H9 (cell line): ENCODE measurements around the gene RAP1GAP2. TPM values are rescaled to one million over a fixed set of nuclear protein-coding genes. Genes with fewer than 3 reads are reported as not detected.
"Not testable (repeated sequence)": the region's sequence is repeated elsewhere in the genome, so short reads cannot be mapped to it uniquely, and the experiment has no call there.

Experiments used
- DNase-seq: peaks from one replicate; pipeline ENCODE4 v3.0.0-alpha.2; 2017
- H2AFZ ChIP-seq: one replicate; pipeline ENCODE4 v1.6.1; 2013; ENCODE audit warnings: mild to moderate bottlenecking, low read length, control low read depth, moderate library complexity
- H2AK5ac ChIP-seq: 2 replicates; pipeline ENCODE4 v1.6.1; 2013; ENCODE audit warnings: low read length, control low read depth, mixed read lengths; ENCODE audit not compliant: insufficient read length
- H2BK120ac ChIP-seq: one replicate; pipeline ENCODE4 v1.6.1; 2013; ENCODE audit warnings: low read depth, mild to moderate bottlenecking, low read length, control low read depth, inconsistent platforms; ENCODE audit not compliant: poor library complexity, severe bottlenecking
- H2BK12ac ChIP-seq: 2 replicates; pipeline ENCODE4 v1.6.1; 2013; ENCODE audit warnings: low read length, control low read depth, mixed read lengths, low read depth; ENCODE audit not compliant: insufficient read length
- H2BK15ac ChIP-seq: 2 replicates; pipeline ENCODE4 v1.6.1; 2013; ENCODE audit warnings: low read depth, low read length, control low read depth
- H2BK20ac ChIP-seq: one replicate; pipeline ENCODE4 v1.6.1; 2013; ENCODE audit warnings: low read depth, mild to moderate bottlenecking, low read length, control low read depth, inconsistent platforms; ENCODE audit not compliant: poor library complexity, severe bottlenecking
- H2BK5ac ChIP-seq: 2 replicates; pipeline ENCODE4 v1.6.1; 2013; ENCODE audit warnings: low read length, control low read depth, mixed read lengths; ENCODE audit not compliant: insufficient read length
- H3K14ac ChIP-seq: 2 replicates; pipeline ENCODE4 v1.6.1; 2013; ENCODE audit warnings: low read length, control low read depth; ENCODE audit not compliant: insufficient read depth
- H3K18ac ChIP-seq: 2 replicates; pipeline ENCODE4 v1.6.1; 2013; ENCODE audit warnings: low read depth, mild to moderate bottlenecking, mixed read lengths, low read length, control low read depth; ENCODE audit not compliant: insufficient read length
- H3K23ac ChIP-seq: 2 replicates; pipeline ENCODE4 v1.6.1; 2013; ENCODE audit warnings: low read length, control low read depth, mixed read lengths, low read depth; ENCODE audit not compliant: insufficient read length
- H3K23me2 ChIP-seq: 2 replicates; pipeline ENCODE4 v1.6.1; 2013; ENCODE audit warnings: low read depth, mild to moderate bottlenecking, mixed read lengths, low read length, control low read depth; ENCODE audit not compliant: insufficient read length, poor library complexity, severe bottlenecking
- H3K27ac ChIP-seq: 2 replicates; pipeline ENCODE4 v1.5.1; 2013; ENCODE audit warnings: low read length, control low read depth, mixed read lengths, low read depth; ENCODE audit not compliant: insufficient read length
- H3K27me3 ChIP-seq: 2 replicates; pipeline ENCODE4 v1.6.1; 2013; ENCODE audit warnings: low read length, control low read depth, inconsistent platforms; ENCODE audit not compliant: insufficient read depth
- H3K4ac ChIP-seq: 2 replicates; pipeline ENCODE4 v1.6.1; 2013; ENCODE audit warnings: low read depth, mild to moderate bottlenecking, control low read depth, inconsistent platforms, low read length, moderate library complexity
- H3K4me1 ChIP-seq: 2 replicates; pipeline ENCODE4 v1.6.1; 2013; ENCODE audit warnings: low read length, control low read depth, inconsistent platforms; ENCODE audit not compliant: insufficient read depth
- H3K4me2 ChIP-seq: 2 replicates; pipeline ENCODE4 v1.6.1; 2013; ENCODE audit warnings: low read length, control low read depth, mixed read lengths; ENCODE audit not compliant: insufficient read length, insufficient read depth
- H3K56ac ChIP-seq: 2 replicates; pipeline ENCODE4 v1.6.1; 2013; ENCODE audit warnings: low read depth, mild to moderate bottlenecking, mixed read lengths, low read length, control low read depth; ENCODE audit not compliant: insufficient read length
- H3K79me1 ChIP-seq: 2 replicates; pipeline ENCODE4 v1.6.1; 2013; ENCODE audit warnings: low read depth, mild to moderate bottlenecking, moderate library complexity, low read length, control low read depth, inconsistent platforms; ENCODE audit not compliant: insufficient read depth, poor library complexity, severe bottlenecking
- H3K79me2 ChIP-seq: 2 replicates; pipeline ENCODE4 v1.6.1; 2013; ENCODE audit warnings: low read length, control low read depth, inconsistent platforms; ENCODE audit not compliant: insufficient read depth
- H3K9ac ChIP-seq: 2 replicates; pipeline ENCODE4 v1.6.1; 2013; ENCODE audit warnings: low read length, control low read depth, mixed read lengths; ENCODE audit not compliant: insufficient read length; ENCODE audit errors: extremely low read depth
- H3K9me3 ChIP-seq: one replicate; pipeline ENCODE4 v1.6.1; 2013; ENCODE audit warnings: low read depth, low read length, inconsistent platforms; ENCODE audit not compliant: control insufficient read depth
- H3T11ph ChIP-seq: one replicate; pipeline ENCODE4 v1.6.1; 2013; ENCODE audit warnings: mild to moderate bottlenecking, low read length, control low read depth, inconsistent platforms
- H4K20me1 ChIP-seq: one replicate; pipeline ENCODE4 v1.6.1; 2013; ENCODE audit not compliant: control insufficient read depth, insufficient read length, insufficient read depth
- H4K5ac ChIP-seq: 2 replicates; pipeline ENCODE4 v1.6.1; 2013; ENCODE audit warnings: low read depth, mild to moderate bottlenecking, mixed read lengths, low read length, control low read depth; ENCODE audit not compliant: insufficient read length
- H4K8ac ChIP-seq: replicated peaks from 2 replicates; pipeline ENCODE4 v1.6.1; 2013; ENCODE audit warnings: low read length, control low read depth, mixed read lengths, low read depth; ENCODE audit not compliant: insufficient read length
- H4K91ac ChIP-seq: 2 replicates; pipeline ENCODE4 v1.6.1; 2013; ENCODE audit warnings: low read depth, mild to moderate bottlenecking, moderate library complexity, mixed read lengths, low read length, control low read depth; ENCODE audit not compliant: insufficient read length
- H3K27ac Mint-ChIP-seq, 3 experiments: 2 replicates in 2 of 3; 3 replicates in 1 of 3; pipeline ENCODE4 v1.8.0; 2020 to 2021; ENCODE audit warnings: mixed read lengths in 3 of 3, mild to moderate bottlenecking in 1 of 3, moderate library complexity in 1 of 3
- H3K27me3 Mint-ChIP-seq: 2 replicates; pipeline ENCODE4 v1.8.0; 2021; ENCODE audit warnings: low read depth, mild to moderate bottlenecking, moderate library complexity, mixed read lengths
- H3K36me3 Mint-ChIP-seq, 3 experiments: 2 replicates in 2 of 3; 3 replicates in 1 of 3; pipeline ENCODE4 v1.8.0; 2020 to 2021; ENCODE audit warnings: low read depth in 3 of 3, mixed read lengths in 3 of 3; ENCODE audit not compliant: insufficient read depth in 1 of 3
- H3K4me1 Mint-ChIP-seq, 2 experiments: 2 replicates each; pipeline ENCODE4 v1.8.0; 2020; ENCODE audit warnings: mixed read lengths in 2 of 2
- H3K4me3 Mint-ChIP-seq, 2 experiments: 2 replicates in 1 of 2; 3 replicates in 1 of 2; pipeline ENCODE4 v1.8.0; 2020 to 2021; ENCODE audit warnings: mild to moderate bottlenecking in 2 of 2, mixed read lengths in 2 of 2, moderate library complexity in 1 of 2
- H3K9me3 Mint-ChIP-seq, 2 experiments: 2 replicates in 1 of 2; 3 replicates in 1 of 2; pipeline ENCODE4 v1.8.0; 2020; ENCODE audit warnings: mild to moderate bottlenecking in 2 of 2, mixed read lengths in 2 of 2, moderate library complexity in 1 of 2
- WGBS: extraction: QIAGEN DNeasy Blood & Tissue Kit; methylation state at CpG from one replicate; pipeline ENCODE4 v1.1.7; 2013; ENCODE audit warnings: missing lambda C conversion rate, low lambda C conversion rate, mixed read lengths; ENCODE audit not compliant: insufficient read length; ENCODE audit errors: extremely low coverage; 5-methylcytosine and 5-hydroxymethylcytosine counted together
- total RNA-seq: library from RNA; stranded (reverse); gene quantifications from 2 replicates; pipeline ENCODE4 v1.2.1, GENCODE V29; 2021
- TF ChIP-seq, protein P1 (sequence below): fragments of 200-600 bp; sonication (generic); conservative IDR thresholded peaks from 3 replicates; pipeline ENCODE4 v1.8.0; 2021; ENCODE audit warnings: antibody characterized with exemption, mild to moderate bottlenecking

The RAP1GAP2 gene
- total RNA-seq, 1 experiment from 2014 or later: 33.8 TPM

DNA sequence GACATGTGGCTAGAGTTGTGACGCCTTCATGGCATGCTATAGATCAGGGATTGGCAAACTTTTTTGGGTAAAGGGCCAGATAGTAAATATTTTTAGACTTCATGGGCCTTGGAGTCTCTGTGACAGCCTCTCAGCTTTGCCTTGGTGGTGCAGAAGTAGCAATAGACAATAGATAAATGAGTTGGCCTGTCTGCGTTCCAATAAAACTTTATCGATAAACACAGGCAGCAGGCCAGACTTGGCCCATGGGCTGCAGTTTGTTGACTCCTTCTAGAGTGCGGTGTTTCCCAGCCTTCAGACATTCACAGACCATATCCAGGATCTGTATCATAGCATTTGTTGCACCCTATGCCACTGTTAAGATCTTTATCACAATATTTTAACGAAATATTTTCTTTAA lies 190.7 kb downstream of the RAP1GAP2 start:
- Histone ChIP-seq H3K4ac (no peak overlapping the region), H3K18ac (no peak overlapping the region), H4K91ac (no peak overlapping the region), H2BK20ac (no peak overlapping the region), H2BK15ac (no peak overlapping the region), H3K27ac (no peak overlapping the region), H2AK5ac (no peak overlapping the region), H3K4me1 (no peaks in the 10 kb centered on the region), H3K14ac (no peak overlapping the region), H4K5ac (no peak overlapping the region), H4K8ac (no peak overlapping the region), H3K9me3 (no peaks in the 10 kb centered on the region), H2BK120ac (no peak overlapping the region), H2BK5ac (no peak overlapping the region), H3K4me2 (no peak overlapping the region), H3K9ac (no peak overlapping the region), H3K27me3 (no peaks in the 10 kb centered on the region), H3K79me2 (no peaks in the 10 kb centered on the region), H2AFZ (no peak overlapping the region), H2BK12ac (no peak overlapping the region), H3K23me2 (no peaks in the 10 kb centered on the region), H3K79me1 (no peaks in the 10 kb centered on the region), H3K23ac (no peak overlapping the region), H4K20me1 (no peaks in the 10 kb centered on the region), H3K56ac (no peak overlapping the region), H3T11ph (no peak overlapping the region)
- 100% methylated on average over 1 of the region's 5 CpGs for WGBS
- no peak overlapping the region for H3K27ac Mint-ChIP-seq
- peaks cover 0 to 70% (median 35%) of the 10 kb centered on the region in 3 experiments; a peak in 6 of 7 replicates for H3K36me3 Mint-ChIP-seq
- DNase-seq: peak; percentile 20
- no peaks in the 10 kb centered on the region; the same call in 1 of the 2 replicates for H3K27me3 Mint-ChIP-seq
- H3K9me3 Mint-ChIP-seq: no peaks in the 10 kb centered on the region
- no peak overlapping the region for H3K4me3 Mint-ChIP-seq
- H3K4me1 Mint-ChIP-seq: no peaks in the 10 kb centered on the region
- TF ChIP-seq, protein P1, sequence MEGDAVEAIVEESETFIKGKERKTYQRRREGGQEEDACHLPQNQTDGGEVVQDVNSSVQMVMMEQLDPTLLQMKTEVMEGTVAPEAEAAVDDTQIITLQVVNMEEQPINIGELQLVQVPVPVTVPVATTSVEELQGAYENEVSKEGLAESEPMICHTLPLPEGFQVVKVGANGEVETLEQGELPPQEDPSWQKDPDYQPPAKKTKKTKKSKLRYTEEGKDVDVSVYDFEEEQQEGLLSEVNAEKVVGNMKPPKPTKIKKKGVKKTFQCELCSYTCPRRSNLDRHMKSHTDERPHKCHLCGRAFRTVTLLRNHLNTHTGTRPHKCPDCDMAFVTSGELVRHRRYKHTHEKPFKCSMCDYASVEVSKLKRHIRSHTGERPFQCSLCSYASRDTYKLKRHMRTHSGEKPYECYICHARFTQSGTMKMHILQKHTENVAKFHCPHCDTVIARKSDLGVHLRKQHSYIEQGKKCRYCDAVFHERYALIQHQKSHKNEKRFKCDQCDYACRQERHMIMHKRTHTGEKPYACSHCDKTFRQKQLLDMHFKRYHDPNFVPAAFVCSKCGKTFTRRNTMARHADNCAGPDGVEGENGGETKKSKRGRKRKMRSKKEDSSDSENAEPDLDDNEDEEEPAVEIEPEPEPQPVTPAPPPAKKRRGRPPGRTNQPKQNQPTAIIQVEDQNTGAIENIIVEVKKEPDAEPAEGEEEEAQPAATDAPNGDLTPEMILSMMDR: no peak

DNA sequence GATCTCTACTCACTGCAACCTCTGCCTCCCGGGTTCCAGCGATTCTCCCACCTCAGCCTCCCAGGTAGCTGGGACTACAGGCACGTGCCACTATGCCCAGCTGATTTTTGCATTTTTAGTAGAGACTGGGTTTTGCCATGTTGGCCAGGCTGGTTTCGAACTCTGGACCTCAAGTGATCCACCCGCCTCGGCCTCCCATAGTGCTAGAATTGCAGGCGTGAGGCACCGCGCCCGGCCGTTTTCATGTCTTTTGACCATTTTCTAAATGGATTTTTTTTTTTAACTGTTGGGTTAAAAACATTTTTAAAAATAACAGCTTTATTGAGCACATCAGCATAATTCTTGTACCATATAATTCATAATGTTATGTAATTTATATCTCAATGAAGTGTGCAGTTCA lies 193.2 kb downstream of the RAP1GAP2 start:
- not testable (repeated sequence) for H2BK120ac ChIP-seq, H4K5ac ChIP-seq, H3K27ac Mint-ChIP-seq, H3K14ac ChIP-seq, H3T11ph ChIP-seq, H4K20me1 ChIP-seq, H3K4ac ChIP-seq, H3K9ac ChIP-seq, H4K8ac ChIP-seq, H3K56ac ChIP-seq, H3K4me1 ChIP-seq, H3K79me2 ChIP-seq, H3K27ac ChIP-seq, H3K4me3 Mint-ChIP-seq, H2BK12ac ChIP-seq, H3K23ac ChIP-seq, H3K9me3 ChIP-seq, H2AK5ac ChIP-seq, H3K79me1 ChIP-seq, H3K23me2 ChIP-seq, H3K18ac ChIP-seq, H3K4me1 Mint-ChIP-seq, H3K27me3 ChIP-seq, H2BK5ac ChIP-seq, H2BK20ac ChIP-seq, H2AFZ ChIP-seq, H3K4me2 ChIP-seq, H3K27me3 Mint-ChIP-seq, H2BK15ac ChIP-seq, H3K9me3 Mint-ChIP-seq, H4K91ac ChIP-seq
- peaks cover 3 to 56% (median 31%) of the 10 kb centered on the region in 3 experiments; a peak in 5 of 7 replicates for H3K36me3 Mint-ChIP-seq
- peak; percentile 8 for DNase-seq
- WGBS: no CpG with 5 or more reads among the region's 11 CpGs
